HepG2 (cell line): ENCODE data around the gene SPRYD3. TPM values are rescaled to one million over a fixed set of nuclear protein-coding genes. Genes with fewer than 3 reads are reported as not detected.

Experiments used
- ARHGAP35 ChIP-seq: sonication (generic); formaldehyde crosslinking; IDR thresholded peaks from 2 replicates; pipeline ENCODE4 v1.9.0; 2022; ENCODE audit warnings: mild to moderate bottlenecking, inconsistent platforms, moderate library complexity, missing genetic modification reagents, borderline replicate concordance
- CBX1 ChIP-seq: IDR thresholded peaks from one replicate; pipeline ENCODE4 v1.6.1; 2016; ENCODE audit warnings: antibody characterized with exemption, low read depth
- CEBPB ChIP-seq: IDR thresholded peaks from 2 replicates; pipeline ENCODE4 v1.6.1; 2011; ENCODE audit warnings: low read depth, low read length, improper control_type of control experiment, borderline replicate concordance
- EP300 ChIP-seq, 3 experiments: sonication (generic) in 1 of 3; formaldehyde crosslinking in 1 of 3; IDR thresholded peaks; 2 replicates each; pipeline versions ENCODE4 v1.5.1 to v1.6.1; 2011 to 2020; ENCODE audit warnings: low read depth in 2 of 3, low read length in 2 of 3, borderline replicate concordance in 1 of 3, improper control_type of control experiment in 1 of 3, mild to moderate bottlenecking in 1 of 3, missing genetic modification reagents in 1 of 3, moderate library complexity in 1 of 3
- FOSL2 ChIP-seq: sonication (generic); formaldehyde crosslinking; IDR thresholded peaks from 2 replicates; pipeline ENCODE4 v1.4.0; 2020; ENCODE audit warnings: missing genetic modification reagents
- FOXK2 ChIP-seq: fragments of 450-650 bp; IDR thresholded peaks from 2 replicates; pipeline ENCODE4 v1.6.1; 2016
- HMGA1 ChIP-seq: sonication (generic); formaldehyde crosslinking; conservative IDR thresholded peaks from 2 replicates; pipeline ENCODE4 v1.4.0; 2020; ENCODE audit warnings: missing genetic modification reagents
- KMT2A ChIP-seq: sonication (generic); formaldehyde crosslinking; IDR thresholded peaks from 2 replicates; pipeline ENCODE4 v1.4.0; 2020; ENCODE audit warnings: missing genetic modification reagents
- MEIS2 ChIP-seq: sonication (generic); formaldehyde crosslinking; IDR thresholded peaks from 2 replicates; pipeline ENCODE4 v1.9.0; 2021; ENCODE audit warnings: mild to moderate bottlenecking, missing genetic modification reagents
- MLLT10 ChIP-seq: sonication (generic); formaldehyde crosslinking; IDR thresholded peaks from 2 replicates; pipeline ENCODE4 v1.4.0; 2020; ENCODE audit warnings: missing genetic modification reagents
- MTERF4 ChIP-seq: sonication (generic); formaldehyde crosslinking; IDR thresholded peaks from 2 replicates; pipeline ENCODE4 v1.8.0; 2023; ENCODE audit warnings: mild to moderate bottlenecking, missing genetic modification reagents
- MYNN ChIP-seq: sonication (generic); formaldehyde crosslinking; IDR thresholded peaks from 2 replicates; pipeline ENCODE4 v1.4.0; 2020; ENCODE audit warnings: mild to moderate bottlenecking, low read depth, missing genetic modification reagents
- NFE2L2 ChIP-seq: fragments of 150-350 bp; IDR thresholded peaks from 2 replicates; pipeline ENCODE4 v1.6.1; 2014; ENCODE audit warnings: low read length
- NONO ChIP-seq, 2 experiments: fragments of 450-650 bp in 1 of 2; sonication (generic) in 1 of 2; formaldehyde crosslinking in 1 of 2; IDR thresholded peaks in 1 of 2; conservative IDR thresholded peaks in 1 of 2; 2 replicates each; pipeline versions ENCODE4 v1.6.1 to v1.8.0; 2017 to 2022; ENCODE audit warnings: mild to moderate bottlenecking in 1 of 2, missing genetic modification reagents in 1 of 2, moderate library complexity in 1 of 2
- POGZ ChIP-seq: sonication (generic); formaldehyde crosslinking; IDR thresholded peaks from 2 replicates; pipeline ENCODE4 v1.4.0; 2020; ENCODE audit warnings: mild to moderate bottlenecking, missing genetic modification reagents
- RARG ChIP-seq: sonication (generic); formaldehyde crosslinking; IDR thresholded peaks from 2 replicates; pipeline ENCODE4 v1.4.0; 2020; ENCODE audit warnings: low read depth, mild to moderate bottlenecking, missing genetic modification reagents
- RNF2 ChIP-seq: fragments of 450-650 bp; conservative IDR thresholded peaks from 2 replicates; pipeline ENCODE4 v1.6.1; 2016; ENCODE audit warnings: low read depth
- SALL1 ChIP-seq: sonication (generic); formaldehyde crosslinking; IDR thresholded peaks from 2 replicates; pipeline ENCODE4 v1.8.0; 2022; ENCODE audit warnings: mild to moderate bottlenecking, missing genetic modification reagents
- SYNCRIP ChIP-seq: fragments of 200-400 bp; formaldehyde crosslinking; IDR thresholded peaks from 2 replicates; pipeline ENCODE4 v1.6.1; 2018; ENCODE audit warnings: mild to moderate bottlenecking, low read depth, low read length; ENCODE audit not compliant: insufficient read depth
- TBX2 ChIP-seq: sonication (generic); formaldehyde crosslinking; IDR thresholded peaks from 2 replicates; pipeline ENCODE4 v1.5.0; 2020; ENCODE audit warnings: missing genetic modification reagents, mild to moderate bottlenecking, borderline replicate concordance
- ZFP1 ChIP-seq: IDR thresholded peaks from 2 replicates; pipeline ENCODE4 v1.6.1; 2016
- ZNF282 ChIP-seq: fragments of 450-650 bp; IDR thresholded peaks from 2 replicates; pipeline ENCODE4 v1.6.1; 2018; ENCODE audit not compliant: partially characterized antibody
- ZNF333 ChIP-seq: sonication (generic); formaldehyde crosslinking; IDR thresholded peaks from 2 replicates; pipeline ENCODE4 v1.4.0; 2020; ENCODE audit warnings: mild to moderate bottlenecking, missing genetic modification reagents, borderline replicate concordance
- ZNF44 ChIP-seq: sonication (generic); formaldehyde crosslinking; IDR thresholded peaks from 2 replicates; pipeline ENCODE4 v1.5.1; 2020; ENCODE audit warnings: mild to moderate bottlenecking, missing genetic modification reagents
- ZNF501 ChIP-seq: sonication (generic); formaldehyde crosslinking; IDR thresholded peaks from 2 replicates; pipeline ENCODE4 v1.5.1; 2020; ENCODE audit warnings: mild to moderate bottlenecking, moderate library complexity, missing genetic modification reagents
- ZNF546 ChIP-seq: sonication (generic); formaldehyde crosslinking; conservative IDR thresholded peaks from 2 replicates; pipeline ENCODE4 v1.8.1; 2023; ENCODE audit warnings: mild to moderate bottlenecking, missing genetic modification reagents
- ZNF800 ChIP-seq: sonication (generic); formaldehyde crosslinking; IDR thresholded peaks from 2 replicates; pipeline ENCODE4 v1.4.0; 2020; ENCODE audit warnings: missing genetic modification reagents
- polyA plus RNA-seq, 8 experiments: library from polyadenylated mRNA; depleted of rRNA in 3 of 8; stranded (reverse) in 7 of 8; unstranded in 1 of 8; fragments of >200 nt; fragmentation: Illumina TruSeq in 4 of 8; extraction: Trizol in 4 of 8; gene quantifications; 2 replicates each; pipeline versions ENCODE4 v1.2.1 to v1.2.3, GENCODE V29; 2011 to 2016; ENCODE audit warnings: low read depth in 4 of 8, missing spikeins in 1 of 8, mixed read lengths in 1 of 8; ENCODE audit not compliant: insufficient read depth in 1 of 8
- total RNA-seq, 5 experiments: library from RNA; depleted of rRNA; stranded (reverse); fragments of >200 nt; fragmentation: Illumina TruSeq; extraction: Trizol; gene quantifications; 2 replicates each; pipeline ENCODE4 v1.2.3, GENCODE V29; 2016; ENCODE audit warnings: low read depth in 1 of 5
- TF ChIP-seq, protein P1 (sequence below): sonication (generic); formaldehyde crosslinking; IDR thresholded peaks from 2 replicates; pipeline ENCODE4 v1.4.0; 2020; ENCODE audit warnings: missing genetic modification reagents

SPRYD3 gene
- total and polyA plus RNA-seq, 2 of the 13 experiments (the other 11 are each of a cell fraction or from before 2014, with no cell fraction given), result 9.0 to 9.2 TPM

GRCh38 chr12:53102883-53103807 is 24.0 kb upstream of the SPRYD3 start, which contains the start of gene SOAT2 (continued):
- TF ChIP-seq ZNF282, result no peak
- TF ChIP-seq HMGA1 (CRISPR knock-in tag), result no peak
- TF ChIP-seq SALL1, result peak; percentile 59
- TF ChIP-seq, protein P1, sequence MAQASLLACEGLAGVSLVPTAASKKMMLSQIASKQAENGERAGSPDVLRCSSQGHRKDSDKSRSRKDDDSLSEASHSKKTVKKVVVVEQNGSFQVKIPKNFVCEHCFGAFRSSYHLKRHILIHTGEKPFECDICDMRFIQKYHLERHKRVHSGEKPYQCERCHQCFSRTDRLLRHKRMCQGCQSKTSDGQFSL, result 0 out of 2 replicates have a peak, but pooled peaks have one; percentile 69
- no peak for TF ChIP-seq SYNCRIP
- no peak for TF ChIP-seq NFE2L2
- no peak; the same call in 1 of the 2 replicates for TF ChIP-seq FOSL2 (CRISPR knock-in tag)
- TF ChIP-seq RARG (CRISPR knock-in tag), result no peak
- no peak for TF ChIP-seq RNF2
- TF ChIP-seq FOXK2, result no peak
- no peak for TF ChIP-seq MTERF4 (CRISPR knock-in tag)
- no peak for TF ChIP-seq POGZ (CRISPR knock-in tag)
- TF ChIP-seq ZNF501 (CRISPR knock-in tag), result peak; percentile 81
- 0 out of 2 replicates have a peak, but pooled peaks have one; percentile 25 for TF ChIP-seq KMT2A (CRISPR knock-in tag)
- TF ChIP-seq ZNF800 (CRISPR knock-in tag), result peak; percentile 49
- TF ChIP-seq MLLT10 (CRISPR knock-in tag), result no peak
- peak; percentile 23; the same call in 1 of the 2 replicates for TF ChIP-seq ZNF546 (CRISPR knock-in tag)
- no peak for TF ChIP-seq ARHGAP35 (CRISPR knock-in tag)
- peak; percentile 52; the same call in 1 of the 2 replicates for TF ChIP-seq MEIS2 (CRISPR knock-in tag)
- TF ChIP-seq ZNF44, result no peak
- TF ChIP-seq ZFP1, result no peak
- TF ChIP-seq EP300 (IDR thresholded peaks at IDR 0.05; ENCODE audit: low read depth in 2 of 2, low read length in 2 of 2), result peak; percentile 12 to 69; a peak in 2 of 4 replicates
- no peak; the same call in 1 of the 2 replicates for TF ChIP-seq EP300 (CRISPR knock-in tag; IDR thresholded peaks at IDR 0.05; ENCODE audit: borderline replicate concordance)
- TF ChIP-seq ZNF333 (CRISPR knock-in tag), result no peak
- peak; percentile 36; the same call in 1 of the 2 replicates for TF ChIP-seq MYNN (CRISPR knock-in tag)
- TF ChIP-seq CBX1, result no peak
- TF ChIP-seq NONO (IDR thresholded peaks at IDR 0.05), result no peak
- peak; percentile 43 for TF ChIP-seq NONO (CRISPR knock-in tag; conservative IDR thresholded peaks at IDR 0.05)
- TF ChIP-seq CEBPB, result no peak
- peak; percentile 71 for TF ChIP-seq TBX2 (CRISPR knock-in tag)
